ENCODE data around the gene ATXN2.

ATXN2 gene

DNA sequence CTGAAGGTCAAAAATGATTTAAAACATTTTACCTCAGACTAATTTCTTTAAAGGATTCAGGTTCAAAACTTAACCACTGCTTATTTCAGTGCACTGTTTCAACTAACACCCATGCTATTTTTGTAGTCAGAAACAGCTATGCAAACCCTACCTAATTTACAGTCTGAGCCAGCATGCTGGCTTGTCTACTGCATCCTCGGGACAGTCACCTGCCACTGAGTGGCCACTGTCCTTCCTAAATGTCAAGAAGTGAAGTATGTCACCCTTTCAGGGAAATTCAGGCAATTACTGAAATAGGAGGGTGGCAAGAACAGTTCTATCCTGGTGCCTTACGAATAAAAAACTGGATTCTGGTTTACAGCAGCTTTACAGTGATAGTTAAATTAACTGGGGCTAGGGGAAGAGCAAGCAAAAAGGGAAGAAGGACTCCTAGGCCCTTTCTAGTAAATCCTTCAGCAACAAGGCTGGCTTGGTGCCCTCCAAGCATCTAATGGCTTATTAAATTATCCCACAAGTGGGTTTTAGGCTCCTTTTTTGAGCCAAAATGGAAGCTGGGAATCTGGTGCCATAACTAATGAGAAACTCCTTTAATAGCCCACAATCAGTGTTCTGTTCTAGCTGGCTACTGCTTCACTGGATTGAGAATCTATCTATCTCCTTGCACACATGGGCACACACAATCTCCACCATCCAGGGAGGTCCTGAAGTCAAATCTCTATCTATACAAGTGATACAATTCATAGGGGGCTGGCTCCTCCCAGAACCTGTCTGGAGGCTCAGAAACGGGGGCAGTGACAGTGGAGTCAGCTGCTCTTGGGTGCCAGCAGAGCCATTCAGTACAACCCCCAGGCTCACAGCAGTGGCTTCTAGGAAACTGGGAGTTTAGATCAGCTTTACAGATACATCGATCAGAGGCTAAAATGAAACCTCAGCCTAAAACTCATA lies 150.0 kb downstream of the ATXN2 start:
- peak; percentile 25 for DNase-seq

DNA sequence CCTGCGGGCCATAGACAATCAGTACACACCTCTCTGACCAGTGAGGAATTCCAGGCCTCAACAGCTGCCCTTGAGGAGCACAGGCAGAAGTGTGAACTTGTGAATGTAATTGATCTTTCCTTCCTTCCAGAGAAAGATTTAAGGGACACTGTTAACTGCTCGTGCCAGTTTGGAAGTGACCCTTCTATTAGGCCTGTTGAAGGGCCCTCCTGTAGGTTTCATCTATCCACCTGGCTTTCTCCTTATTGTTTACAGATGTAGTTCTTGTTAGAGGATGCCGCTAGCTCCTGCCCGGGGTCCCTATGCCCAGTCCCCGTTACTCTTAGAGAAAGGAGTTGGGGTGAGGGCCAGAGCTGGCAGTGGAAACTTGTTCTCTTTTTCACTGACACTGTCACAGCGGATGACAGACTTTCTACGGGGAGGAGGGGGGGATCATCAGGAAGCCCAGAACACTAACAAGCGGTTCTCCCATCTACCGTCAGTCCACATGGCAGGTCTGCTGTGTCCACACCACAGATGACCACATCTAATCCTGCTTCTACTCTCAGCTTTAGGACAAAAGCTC lies 150.8 kb downstream of the ATXN2 start:
- DNase-seq, result no peak

DNA sequence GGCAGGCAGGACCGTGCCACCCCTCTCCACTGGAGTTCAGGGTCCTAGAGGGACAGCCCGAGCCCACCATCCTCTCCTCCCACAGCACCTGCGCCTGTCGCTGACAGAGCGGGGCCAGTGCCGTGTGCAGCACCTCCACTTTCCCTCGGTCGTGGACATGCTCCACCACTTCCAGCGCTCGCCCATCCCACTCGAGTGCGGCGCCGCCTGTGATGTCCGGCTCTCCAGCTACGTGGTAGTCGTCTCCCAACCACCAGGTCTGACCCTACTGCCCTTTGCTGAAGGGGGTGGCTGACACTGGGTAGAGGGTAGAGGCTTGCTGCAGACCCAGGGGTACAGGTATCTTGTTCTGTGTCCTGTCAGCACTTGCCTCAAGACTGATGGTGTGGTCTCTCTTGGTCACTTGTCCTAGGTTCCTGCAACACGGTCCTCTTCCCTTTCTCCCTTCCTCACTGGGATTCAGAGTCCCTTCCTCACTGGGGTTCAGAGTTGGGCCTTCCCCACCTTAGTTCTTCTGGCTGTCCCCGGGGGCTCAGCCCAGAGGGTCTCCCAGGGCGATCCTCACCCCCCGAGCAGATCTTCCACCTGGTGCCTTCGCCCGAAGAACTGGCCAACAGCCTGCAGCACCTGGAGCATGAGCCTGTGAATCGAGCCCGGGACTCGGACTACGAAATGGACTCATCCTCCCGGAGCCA lies 151.4 kb downstream of the ATXN2 start:
- no peak for DNase-seq

DNA sequence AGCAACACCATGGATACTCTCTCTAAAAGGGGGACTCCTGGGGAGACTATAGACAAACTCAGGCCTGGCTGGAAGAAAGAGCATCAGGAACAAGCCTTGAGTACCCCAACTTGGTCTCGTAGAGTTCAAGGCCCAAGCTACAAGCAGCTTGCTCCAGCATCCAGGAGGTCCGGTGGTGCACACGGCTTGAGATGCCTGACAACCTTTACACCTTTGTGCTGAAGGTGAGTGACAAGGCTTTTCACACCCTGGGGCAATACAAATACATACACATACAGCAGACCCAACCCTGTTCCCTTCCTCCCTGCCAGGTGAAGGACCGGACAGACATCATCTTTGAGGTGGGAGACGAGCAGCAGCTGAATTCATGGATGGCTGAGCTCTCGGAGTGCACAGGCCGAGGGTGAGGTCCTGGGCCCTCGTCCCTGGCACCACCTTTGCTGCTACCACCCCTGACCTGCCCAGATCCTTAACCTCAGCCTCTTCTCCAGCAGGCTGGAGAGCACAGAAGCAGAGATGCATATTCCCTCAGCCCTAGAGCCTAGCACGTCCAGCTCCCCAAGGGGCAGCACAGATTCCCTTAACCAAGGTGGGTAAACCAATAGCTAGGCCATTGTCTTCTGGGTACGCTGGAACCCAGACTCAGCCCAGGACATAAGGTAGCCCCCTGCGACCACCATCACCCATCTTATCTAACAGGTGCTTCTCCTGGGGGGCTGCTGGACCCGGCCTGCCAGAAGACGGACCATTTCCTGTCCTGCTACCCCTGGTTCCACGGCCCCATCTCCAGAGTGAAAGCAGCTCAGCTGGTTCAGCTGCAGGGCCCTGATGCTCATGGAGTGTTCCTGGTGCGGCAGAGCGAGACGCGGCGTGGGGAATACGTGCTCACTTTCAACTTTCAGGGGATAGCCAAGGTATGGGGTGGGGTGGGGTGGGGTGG lies 152.2 kb downstream of the ATXN2 start:
- DNase-seq, result no peak

DNA sequence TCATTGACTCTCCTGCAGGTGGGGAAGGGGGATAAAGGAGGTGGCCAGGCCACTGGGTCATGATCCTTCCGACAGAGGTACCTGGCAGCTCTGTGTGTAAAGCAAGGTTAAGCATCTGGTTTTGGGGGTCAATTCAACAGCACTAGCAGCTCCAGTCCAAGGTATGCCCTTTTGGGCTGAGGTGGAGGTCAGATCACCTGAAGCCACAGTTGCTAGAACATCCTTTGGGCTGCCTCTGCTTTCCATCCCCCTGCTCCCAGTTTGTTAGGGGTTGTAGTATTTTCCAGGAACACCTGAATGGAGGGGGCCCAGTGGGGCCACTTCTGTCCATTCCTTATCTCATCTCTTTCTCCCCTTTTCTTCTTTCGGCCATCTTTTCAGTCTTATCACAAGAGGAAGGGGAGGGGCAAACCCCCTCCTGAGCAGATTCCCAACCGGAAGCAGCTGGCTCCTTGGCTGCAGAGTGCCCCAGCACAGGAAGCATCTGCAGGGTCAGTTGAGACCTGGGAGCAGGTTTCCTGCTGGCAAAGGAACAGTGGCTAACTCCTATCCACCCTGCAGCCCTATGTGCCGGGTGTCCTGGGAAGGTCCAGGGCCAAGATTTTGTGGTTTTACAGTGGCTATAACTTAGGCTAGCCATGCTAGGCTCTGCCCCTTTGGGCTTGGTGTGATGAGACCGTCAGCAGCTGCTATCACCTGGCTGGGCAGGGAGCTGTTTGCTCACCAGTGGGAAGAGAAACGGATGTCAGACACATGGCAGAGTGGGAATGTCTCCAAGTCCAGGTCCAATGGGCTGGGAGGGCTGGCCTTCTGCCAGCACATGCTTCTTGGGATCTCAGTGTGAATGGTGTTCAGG lies 153.2 kb downstream of the ATXN2 start:
- no peak for DNase-seq

DNA sequence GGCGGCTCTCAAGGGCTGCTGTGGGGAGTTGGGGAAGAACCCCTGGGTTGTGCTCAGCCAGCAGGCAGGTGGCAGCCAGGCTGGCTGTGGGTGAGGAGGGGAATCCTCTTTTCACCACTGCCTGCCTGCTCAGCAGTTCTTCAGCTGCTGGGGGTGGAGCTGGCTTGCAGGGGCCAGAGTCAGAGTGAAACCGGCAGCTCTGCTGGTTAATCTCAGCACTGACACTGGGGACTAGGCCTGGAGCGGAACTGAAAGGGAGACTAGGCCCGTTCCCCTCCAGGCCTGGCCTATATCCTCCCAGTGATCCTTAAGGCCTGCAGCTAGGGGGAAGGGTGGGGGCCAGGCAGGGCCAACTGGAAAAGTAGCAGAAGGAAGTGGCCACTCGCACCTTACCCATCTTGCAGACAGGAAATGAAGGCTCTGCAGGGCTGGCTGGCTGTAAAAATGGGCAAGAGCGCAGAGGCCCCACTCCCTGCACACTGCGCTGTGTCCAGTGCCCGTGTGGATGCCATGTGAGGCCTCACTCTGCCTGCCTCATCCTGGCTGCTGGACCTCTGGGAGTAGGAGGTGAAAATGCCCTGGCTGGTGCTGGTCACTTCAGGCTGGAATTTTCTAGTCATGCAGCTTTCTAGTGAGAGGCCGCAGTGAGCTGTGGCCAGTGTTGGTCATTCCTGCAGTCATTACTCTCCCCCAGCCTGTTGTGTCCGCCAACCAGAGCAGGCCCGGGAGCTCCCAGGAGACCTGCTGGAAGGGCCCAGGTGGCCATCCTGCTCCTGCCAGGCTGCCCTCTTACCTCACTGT lies 154.0 kb downstream of the ATXN2 start:
- peak; percentile 97 for DNase-seq

DNA sequence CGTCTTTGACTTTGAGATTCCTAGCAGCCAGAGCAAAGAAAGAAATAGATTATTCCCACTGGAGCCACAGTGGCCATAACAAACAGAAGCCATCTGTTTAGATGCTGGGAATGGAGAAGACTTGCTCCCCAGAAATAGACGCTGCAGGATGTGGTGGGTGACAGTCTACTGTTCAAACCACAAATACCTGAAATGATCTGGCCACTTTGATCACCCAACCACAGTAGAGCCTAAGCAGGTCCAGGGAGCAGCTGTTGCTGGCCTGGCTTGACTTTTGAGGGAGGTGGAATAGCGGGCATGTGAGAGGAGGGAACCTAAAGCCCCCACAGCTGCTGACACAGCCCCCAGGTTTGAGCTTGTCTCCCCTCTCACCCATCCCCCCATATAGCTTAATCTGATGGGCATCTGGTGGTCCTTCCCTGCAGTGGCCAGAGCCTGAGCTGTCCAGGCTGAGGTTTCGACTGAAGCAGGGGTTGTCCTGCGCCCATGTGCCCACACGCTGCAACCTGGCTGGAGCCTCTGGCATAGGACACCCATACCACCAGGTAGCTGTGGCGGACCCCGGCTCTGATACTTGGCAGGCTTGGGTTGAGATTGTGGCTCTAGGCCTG lies 154.7 kb downstream of the ATXN2 start:
- DNase-seq, result no peak

DNA sequence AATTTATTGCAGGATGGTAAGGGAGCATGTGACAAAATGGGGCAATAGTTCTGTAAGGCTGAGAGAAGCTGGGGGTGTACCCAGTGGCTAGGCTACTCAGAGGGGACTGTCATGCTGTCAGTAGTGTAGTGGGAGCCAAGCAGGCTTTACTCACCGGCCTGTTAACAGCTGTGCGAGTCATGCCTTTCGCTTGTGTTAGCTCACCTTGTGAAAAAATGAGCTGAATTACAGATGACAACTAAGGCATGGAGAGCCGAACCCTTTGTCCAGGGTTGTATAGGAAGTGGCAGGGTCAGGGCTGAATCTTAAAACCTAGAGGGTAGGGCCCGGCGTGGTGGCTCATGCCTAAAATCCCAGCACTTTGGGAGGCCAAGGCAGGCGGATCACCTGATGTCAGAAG lies 155.5 kb downstream of the ATXN2 start:
- peak; percentile 95 for DNase-seq

DNA sequence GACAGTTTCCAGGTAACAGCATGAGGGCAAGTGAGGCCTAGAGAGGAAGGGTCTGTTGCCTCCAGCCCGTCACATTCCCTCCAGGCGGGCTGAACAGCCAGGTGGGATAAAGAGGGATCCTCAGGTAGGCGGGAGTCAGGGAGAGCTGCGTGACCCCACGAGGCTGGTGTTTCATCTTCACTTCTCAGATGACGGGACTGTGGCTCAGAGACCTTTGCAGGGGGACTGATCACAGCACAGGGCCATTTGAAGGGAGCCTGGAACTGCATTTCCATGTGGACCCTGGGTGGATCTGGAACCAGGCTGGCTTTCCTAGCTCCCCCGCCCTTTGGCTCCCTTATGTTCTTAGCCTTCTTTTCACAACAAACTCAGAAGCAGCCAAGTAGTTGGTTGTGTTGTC lies 156.0 kb downstream of the ATXN2 start:
- DNase-seq, result no peak

DNA sequence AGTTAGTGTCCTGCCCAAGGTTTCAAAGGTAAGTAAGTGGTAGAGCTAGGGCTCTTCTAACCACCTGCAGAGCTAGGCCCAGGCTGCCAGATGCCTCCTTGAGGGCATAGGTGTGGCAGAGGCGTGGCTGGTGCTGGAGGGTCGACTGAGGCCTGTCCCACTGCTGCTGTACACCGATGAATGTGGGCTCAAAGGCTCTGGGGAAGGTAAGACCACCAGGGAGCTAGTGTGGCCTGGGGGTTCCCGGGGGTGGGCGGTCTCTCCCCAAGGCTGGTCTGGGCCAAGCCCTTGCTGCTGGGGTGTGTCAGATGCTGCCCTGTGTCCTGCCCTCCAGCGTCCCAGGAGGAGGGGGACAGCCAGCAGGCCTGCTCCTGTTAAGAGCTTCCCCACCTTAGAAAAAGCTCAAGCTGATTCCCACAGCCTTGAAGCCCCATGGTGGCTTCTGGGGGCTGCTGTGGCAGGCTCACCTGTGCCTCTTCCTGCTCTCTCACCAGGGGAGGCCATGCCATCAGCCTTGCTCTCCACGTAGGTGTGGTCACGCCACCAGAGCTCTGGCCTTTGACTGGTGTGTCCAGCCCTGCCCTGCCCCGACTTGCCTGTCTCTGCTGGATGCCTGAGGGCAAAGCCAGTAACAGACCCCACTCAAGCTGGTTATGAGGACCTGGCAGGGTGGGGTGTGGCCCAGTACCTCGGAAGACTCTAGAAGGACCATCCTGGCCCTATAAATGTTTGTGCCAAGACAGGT lies 156.6 kb downstream of the ATXN2 start:
- DNase-seq, result no peak

DNA sequence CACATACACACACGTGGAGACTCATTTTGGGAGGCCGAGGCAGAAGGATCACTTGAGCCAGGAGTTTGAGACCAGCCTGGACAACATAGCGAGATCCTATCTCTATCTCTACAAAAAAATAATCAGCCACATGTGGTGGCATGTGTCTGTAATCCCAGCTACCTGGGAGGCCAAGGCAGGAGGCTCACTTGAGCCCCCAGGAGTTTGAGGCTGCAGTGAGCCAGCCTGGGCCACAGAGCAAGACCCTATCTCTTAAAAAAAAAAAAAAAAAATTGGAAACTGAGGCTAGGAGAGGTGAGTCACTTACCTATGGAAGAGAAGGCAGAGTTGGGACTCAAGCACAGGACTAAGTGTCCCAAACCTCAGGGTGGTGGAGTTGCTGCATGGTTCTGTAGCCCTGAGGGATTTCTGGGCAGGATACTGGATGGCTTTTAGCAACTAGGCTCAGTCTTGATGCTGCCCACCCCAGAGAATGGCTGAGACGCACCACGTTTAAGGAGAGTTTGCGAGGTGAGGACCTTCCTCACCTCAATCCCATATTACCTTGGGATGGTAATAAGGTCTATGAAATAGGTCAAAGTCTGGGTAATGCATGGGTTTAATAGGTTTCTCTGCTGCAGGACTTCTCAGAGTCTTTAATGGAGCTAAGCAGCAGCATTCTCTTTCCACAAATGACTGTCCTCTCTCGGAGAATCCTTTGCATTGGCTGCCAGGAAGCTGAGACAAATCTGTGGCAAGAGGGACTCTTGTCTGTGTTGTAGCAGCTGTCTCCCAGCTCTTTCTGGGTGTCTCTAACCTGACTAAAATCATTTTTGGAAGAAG lies 157.8 kb downstream of the ATXN2 start:
- no peak for DNase-seq

DNA sequence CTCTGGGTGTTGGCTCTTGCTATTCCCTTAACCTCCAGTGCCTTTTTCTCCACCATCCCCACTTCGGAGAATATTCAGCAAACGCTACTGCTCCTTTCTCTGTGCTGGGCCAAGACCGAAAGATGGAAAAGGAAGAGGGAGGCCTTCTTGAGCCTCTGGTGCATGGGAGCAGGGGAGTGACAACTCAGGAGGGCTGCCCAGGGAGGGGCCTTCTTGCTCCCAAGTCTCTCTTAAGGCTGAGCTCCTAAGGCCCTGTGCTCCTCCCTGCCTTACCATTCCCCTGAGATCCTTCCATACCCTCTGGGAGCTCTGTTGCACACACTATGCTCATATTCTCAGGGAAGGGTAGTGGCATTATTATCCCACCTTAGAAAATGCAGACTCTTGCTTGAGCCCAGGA lies 158.5 kb downstream of the ATXN2 start:
- DNase-seq, result no peak

DNA sequence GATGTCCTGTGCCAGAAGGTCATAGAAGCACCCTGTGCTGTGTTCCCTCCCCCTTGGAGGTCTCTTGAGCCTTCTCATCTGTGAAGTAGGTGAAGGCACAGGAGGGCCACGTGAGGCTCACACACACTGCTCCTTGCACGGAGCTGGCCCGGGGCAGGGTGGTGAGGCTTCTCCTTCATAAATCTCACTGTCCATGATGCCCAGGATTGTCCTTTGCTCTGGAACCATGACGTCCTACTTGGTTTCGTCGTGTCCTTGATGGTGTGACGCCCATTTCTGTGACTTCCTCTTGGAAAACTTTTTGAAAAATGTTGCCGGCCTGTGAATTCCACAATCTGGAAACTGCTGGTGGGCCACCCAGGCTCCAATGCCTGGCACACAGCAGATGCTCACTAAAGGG lies 159.0 kb downstream of the ATXN2 start:
- peak; percentile 38 for DNase-seq

DNA sequence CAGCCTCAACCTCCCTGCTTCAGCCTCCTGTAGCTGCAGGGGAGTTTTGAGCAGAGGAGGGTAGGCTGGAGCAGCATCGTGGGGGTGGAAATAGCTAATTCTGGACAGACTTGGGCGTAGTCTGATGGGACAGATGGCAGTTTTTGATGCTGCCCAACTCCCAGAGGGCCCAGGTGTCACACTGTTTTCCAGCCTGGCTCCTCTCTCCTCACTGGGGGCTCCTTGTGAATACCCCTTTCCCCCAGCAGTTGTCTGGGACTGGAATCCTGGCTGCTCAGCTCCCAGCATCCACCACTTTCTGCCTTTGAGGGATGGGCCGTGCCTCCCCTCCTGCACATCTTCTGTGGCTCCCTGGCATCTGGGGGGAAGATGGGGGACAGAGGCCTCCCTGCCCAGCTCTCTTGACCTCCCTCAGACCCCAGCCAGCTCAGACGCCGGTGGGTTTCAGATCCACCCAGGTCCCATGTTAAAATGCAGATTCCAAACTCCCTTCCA lies 159.4 kb downstream of the ATXN2 start:
- DNase-seq, result no peak

DNA sequence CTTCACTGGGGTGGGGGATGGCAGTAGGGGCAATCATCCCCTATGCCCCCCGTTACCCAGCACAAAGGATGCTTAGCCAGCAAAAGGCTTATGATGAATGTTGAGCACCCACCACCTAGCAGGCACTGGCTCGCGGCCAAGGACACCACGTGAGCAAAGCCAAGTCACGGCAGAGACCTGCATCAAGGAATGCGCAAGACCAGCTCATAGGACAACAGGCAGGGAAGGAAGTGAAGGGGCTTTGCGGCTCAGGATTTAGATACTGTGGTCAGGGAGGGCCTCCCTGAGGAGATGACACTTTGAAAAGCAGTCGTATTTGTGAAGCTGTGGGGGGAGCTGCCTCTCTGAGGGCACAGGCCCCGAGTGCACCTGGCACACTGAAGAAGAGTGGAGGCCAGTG lies 160.6 kb downstream of the ATXN2 start:
- peak; percentile 35 for DNase-seq

DNA sequence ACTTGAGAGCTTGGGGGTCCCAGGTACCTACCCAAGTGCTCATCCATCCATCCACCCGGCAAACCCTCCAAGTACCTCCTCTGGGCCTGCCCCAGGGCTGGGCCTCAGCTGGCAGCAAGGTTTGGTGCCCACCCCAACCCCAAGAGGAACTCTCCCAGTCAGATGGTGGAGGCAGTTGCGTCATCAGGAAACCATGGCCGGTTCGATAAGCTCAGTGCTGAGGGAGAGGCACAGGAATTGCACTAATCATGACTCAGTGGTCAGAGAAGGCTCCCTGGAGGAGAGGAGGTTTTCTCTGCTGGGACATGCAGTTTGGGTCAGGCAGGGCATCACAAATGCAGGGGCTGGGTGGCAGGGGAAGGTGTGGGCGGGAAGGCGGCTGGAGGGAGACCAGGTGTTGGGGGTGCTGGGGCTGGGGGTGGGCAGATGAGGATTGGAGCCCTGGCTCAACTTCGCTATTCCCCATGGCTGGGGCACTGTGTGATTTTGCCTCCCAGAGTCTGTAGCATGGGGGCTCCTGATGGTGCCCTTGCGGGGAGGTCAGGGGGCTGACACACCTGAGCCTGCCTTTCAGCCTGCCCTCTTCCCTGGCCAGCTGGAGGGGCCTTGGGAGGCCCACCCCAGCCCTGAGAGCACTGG lies 161.2 kb downstream of the ATXN2 start:
- DNase-seq, result peak; percentile 93

DNA sequence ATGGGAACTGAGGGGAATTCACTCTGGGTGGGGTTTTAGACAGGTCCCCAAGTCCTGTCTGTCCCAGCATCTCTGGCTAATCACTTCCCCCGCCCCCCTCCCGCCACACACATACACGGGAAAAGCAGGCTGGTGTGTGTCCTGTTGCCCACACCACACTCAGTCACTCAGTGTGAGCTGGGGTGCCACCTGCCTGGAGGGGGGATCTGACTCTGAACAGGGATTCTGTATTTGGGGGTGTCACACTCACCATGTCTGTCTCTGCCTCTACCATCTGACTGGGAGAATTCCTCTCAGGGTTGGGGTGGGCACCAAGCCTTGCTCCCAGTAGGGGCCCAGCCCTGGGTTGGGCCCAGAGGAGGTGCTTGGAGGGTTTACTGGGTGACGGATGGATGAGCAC lies 162.3 kb downstream of the ATXN2 start:
- DNase-seq, result no peak

DNA sequence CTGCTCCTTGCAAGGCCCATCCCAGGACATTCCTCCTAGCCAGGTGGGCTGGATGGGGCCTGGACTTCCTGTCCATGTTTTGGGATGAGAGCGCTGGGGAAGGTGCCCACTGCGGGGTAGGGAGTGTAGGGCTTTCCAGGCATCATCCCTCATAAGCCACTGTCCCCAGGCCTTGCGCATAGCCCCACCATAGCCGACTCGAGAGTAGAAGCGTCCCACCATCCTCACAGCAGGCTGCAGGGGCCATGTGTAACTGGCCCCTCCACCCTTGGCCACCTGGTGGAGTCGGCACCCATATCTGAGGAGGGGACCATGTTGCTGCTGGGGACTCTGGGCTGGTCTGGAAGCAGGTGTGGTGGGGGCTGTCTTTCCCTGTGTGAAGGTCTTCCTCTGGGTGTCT lies 162.8 kb downstream of the ATXN2 start:
- DNase-seq, result no peak

Data from inflammatory macrophage treated with lipopolysaccharide for 4 hours (primary cell).